Medulla oblongata (tissue), 1 donor: ENCODE results near the gene ITGB6.
A peak's percentile ranks its signal among the peaks of the same experiment; 100 is the strongest.

Experiments used
- DNase-seq: peaks from one replicate; pipeline ENCODE4 v3.0.0-alpha.2; 2015; ENCODE audit errors: extremely low spot score

The ITGB6 gene

DNA sequence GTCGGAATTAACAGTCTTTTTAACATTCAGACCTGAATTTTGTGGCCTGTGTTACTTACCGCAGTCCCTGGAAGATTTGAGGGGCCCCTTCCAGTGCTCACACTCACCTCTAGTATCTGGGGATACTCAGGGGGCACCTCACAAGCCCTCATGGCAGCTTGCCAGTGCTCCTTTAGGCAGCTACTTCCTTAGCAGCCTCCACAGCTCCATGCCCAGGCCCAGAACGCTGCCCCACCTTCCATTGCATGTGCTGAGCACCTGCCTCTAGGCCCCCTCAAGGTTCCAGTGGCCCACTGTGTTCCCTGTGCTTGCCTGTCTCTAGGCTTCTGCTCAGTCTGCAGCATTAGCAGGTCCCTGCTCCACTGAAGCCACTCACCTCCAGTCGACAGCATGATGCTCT, 107.6 kb downstream of the ITGB6 start:
- no peak for DNase-seq

DNA sequence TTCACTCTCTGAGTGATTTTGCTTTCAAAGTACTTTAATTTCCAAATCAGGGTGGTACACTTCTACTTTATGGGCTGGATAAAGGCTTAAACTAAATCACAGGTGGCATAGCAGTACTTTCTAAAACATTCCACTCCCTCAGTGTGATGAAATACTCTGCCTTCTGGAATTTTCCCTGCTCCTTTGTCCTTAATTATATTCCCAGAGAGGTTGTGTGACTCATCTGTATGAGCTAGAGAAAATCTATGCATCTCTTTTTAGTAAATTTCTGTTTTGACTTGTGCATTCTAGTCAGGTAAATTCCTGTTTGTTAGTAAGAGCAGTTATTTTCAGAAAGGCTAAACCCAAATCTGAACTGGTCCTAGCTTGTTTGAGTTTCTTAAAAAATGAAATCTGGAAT, 108.7 kb downstream of the ITGB6 start:
- DNase-seq, result no peak

- no peak for DNase-seq
Observed at GRCh38 chr2:160087854-160088745, 112.0 kb downstream of the ITGB6 start.

DNA sequence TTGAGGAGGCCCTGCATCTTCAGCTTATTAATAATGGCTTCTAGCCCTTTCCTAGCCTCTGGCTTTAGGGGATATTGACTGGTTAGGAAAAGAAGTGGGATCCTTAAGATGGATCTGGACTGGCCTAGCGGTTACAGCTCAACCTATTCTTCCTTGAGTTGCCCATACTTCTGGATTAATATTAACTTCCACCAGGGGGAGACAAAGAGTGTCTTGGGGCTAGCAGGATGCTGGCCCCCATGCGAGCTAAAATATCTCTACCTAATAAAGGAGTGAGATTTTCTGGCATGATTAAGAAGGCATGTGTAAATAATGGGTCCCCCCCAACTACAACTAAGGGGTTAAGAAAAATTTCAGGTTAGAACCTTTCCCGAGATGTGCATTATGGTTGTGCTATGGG, 114.4 kb downstream of the ITGB6 start:
- DNase-seq, result no peak

DNA sequence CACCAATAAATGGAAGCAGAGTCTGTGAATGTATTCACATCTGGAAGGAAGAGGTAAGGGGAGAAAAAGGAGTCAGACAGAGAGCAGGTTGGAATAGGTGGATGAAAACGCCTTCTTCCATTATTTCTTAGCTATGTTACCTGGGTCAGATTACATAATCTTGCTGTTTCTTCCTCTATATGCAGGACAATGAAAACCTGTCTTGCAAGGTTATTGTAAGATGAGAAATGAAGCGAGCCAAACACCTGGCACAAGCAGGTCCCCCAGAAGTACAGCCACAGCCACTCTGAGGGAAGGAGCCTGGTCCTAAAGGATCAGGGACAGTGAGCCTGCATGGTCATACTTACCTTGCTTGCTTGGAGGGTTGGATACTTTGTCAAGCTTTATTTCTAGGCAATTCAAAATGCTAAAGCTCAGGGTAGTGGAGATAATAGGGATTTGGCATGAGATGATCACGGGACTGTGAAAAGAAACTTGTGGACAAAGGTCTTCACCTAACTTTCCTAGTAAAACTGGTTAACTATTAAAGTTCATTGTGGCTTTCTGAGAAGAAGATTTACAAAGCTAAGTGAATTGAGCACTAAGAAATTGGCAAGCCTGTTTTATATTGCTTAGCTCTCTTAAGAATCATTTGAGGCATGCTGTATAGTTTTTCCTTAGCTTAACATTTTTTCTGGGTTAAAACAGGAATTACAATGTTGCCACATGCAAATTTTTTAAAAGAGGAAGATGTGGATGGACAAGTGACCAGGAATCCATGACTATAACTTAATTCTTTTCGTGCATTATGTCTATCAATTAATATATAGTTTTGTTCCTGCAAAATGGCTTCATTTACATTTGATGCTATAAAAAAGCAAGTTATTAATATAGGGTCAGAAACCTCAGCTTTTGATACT, 121.9 kb downstream of the ITGB6 start:
- no peak for DNase-seq

- DNase-seq, result no peak
Observed at GRCh38 chr2:160076914-160077313, 123.2 kb downstream of the ITGB6 start.

- DNase-seq, result no peak
Observed at GRCh38 chr2:160076241-160076640, 123.8 kb downstream of the ITGB6 start.

- DNase-seq, result no peak
Observed at GRCh38 chr2:160075171-160075570, 124.9 kb downstream of the ITGB6 start.

DNA sequence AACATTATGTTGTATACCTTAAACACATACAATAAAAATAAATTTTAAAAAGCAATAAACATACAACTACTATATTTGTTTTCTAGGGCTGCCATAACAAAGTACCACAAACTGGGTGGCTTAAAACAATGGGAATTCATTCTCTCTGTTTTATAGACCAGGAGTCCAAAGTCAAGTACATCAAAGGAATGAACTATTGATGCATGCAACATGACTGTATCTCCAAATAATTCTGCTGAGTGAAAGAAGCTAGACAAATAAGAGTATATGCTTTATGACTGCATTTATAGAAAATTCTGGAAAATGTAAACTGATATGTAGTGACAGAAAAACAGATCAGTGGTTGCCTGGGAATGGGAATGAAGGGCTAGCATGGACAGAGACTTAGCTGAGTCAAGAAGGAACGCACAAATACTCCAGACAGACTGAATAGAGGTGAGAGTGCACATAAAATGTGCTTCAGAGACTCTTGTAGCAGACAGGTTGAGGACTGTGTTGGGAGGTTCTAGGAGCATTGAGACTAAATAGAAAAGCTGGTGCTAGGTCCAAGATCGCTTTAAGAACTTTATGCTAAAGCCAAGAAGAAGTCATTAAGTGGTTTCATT, 126.7 kb downstream of the ITGB6 start:
- no peak for DNase-seq

GRCh38 chr2:160068906-160069305, 131.2 kb downstream of the ITGB6 start:
- no peak for DNase-seq

DNA sequence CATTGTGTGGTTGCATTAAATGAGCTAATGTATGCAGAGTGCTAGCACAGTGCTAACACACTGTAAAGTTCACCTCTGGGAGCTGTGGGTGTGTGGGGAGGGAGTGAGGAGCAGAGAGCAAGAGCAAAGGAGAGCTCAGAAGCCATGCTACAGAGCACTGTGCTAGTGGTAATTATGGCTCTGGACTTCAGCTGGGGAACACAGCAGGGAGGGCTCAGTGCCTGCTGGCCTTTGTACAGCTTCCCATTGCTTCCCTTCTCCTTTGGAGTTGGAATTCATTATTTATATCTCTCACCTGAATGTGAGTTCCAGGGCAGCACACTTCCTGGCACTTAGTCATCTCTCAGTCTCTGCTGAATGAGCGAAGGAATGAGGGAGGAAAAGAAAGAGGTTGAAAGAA, 135.2 kb downstream of the ITGB6 start:
- no peak for DNase-seq

DNA sequence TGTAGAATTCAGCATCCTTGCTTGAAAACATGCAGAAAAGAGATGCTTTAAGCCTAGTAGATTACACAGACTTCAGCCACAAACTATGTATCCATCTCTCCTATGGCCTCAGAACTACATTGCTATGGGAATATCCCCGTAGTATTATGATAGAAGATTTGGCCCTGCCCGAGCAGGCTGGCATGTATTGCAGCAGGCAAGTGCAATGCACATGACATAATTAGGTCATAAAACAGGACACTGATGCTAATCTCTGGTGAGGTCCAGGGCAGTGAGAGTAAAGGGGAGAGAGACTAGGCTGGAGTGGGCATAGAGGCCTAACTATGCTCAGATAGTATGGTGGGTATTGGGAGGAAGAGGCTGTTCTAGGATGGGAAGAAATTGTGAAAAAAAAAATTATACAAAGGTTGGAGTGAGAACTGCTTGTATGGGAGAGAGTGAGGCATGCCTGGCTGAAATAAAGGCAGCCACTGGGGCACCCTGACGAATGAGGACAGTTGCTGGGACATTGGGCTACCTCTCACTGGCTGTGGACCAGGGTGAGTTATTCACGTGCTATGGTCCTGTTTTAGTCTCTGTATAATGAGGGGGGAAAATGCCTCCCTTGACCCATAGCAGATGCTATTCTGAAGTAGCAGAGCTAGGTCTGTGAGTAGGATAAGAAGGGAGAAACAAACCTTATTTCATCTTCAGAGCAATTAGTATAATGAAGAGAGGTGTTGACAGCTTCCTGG, 136.0 kb downstream of the ITGB6 start:
- no peak for DNase-seq

DNA sequence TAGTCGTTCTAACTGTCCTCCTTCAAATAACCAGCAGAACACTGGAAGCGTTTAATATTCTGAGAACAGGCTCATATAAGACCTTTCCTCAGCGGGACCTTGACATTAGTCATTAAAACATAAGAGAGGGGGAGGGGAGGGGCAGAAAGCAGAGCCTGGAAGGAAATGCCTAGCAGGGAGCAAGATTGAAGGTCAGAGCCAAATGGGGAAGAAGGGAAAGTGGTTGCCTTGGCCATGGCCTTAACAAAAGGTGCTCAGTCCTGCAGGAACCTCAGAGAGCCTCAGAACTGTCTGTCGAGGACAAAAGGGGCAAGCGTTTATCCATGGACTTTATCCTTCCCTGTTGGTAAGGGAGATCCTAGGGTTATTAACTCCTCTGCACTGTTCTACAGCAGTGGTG, 136.8 kb downstream of the ITGB6 start:
- DNase-seq, result no peak

- peak; percentile 6 for DNase-seq
Observed at GRCh38 chr2:160062292-160063005, 137.6 kb downstream of the ITGB6 start, which contains the start of gene PLA2R1. Gene PLA2R1 (minus strand): TSS chr2:160062615. CDS start chr2:160062403, 212 bp downstream.

- DNase-seq, result no peak
Observed at GRCh38 chr2:160061944-160062291, 138.2 kb downstream of the ITGB6 start.

DNA sequence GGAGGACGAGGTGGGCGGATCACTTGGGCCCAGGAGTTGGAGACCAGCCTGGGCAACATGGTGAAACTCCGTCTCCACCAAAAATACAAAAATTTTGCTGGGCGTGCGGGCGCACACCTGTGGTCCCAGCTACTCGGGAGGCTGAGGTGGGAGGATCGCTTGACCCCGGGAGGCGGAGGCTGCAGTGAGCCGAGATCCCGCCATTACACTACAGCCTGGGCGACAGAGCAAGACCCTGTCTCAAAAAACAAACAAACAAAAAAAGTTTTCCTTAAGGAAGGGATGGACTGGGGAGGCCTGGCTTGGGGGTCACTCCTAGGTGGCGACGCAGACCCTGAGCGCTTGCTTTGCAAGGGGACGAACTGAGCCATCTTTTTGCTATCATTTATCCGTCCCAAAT, 138.5 kb downstream of the ITGB6 start:
- no peak for DNase-seq

DNA sequence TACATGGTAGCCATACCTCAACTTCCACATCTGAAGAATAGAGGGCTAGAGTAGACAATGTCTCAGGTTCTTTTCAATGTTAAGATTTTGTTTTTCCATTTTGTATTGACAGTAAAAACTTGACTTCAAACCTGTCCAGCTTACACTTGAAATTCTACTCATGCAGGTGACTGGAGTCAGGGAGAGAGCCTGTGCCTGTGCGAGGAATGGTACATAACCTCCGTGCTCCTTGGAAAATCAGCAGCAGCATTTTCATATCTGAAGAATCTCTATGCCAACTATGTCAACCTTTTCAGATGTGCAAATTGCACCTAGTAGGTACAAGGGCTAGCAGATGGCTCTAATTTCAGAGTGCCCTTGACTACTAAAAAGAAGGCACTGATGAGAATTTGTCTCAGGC, 139.8 kb downstream of the ITGB6 start:
- no peak for DNase-seq

DNA sequence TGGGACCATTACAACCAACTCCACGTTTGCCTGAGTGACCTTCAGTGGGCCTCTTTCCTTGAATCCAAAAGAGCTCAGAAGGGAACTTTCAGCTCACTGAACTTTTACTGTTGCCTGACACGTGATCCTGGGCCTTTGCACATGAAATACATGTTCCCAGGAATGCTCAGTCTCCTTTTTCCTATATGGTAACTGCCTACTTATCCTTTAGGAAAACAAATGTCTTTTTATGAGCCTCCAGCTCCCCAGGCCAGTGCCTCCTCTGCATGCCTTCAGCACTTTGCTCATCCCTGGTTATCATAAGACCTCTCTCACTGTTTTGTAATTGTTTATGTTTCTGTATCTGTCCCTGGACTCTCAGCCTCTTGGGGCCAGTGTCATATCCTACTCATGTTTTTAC, 142.7 kb downstream of the ITGB6 start:
- DNase-seq, result no peak

- no peak for DNase-seq
Observed at GRCh38 chr2:160055726-160056108, 144.4 kb downstream of the ITGB6 start.

- no peak for DNase-seq
Observed at GRCh38 chr2:160054984-160055725, 144.9 kb downstream of the ITGB6 start.
